ENCODE measurements around the gene RCOR3. TPM values are rescaled to one million over a fixed set of nuclear protein-coding genes. Genes with fewer than 3 reads are reported as not detected.

RCOR3 gene
- total RNA-seq, 1 experiment from 2014 or later: 17.5 TPM

- no peak for DNase-seq (ENCODE audit: low read depth in 1 of 2, low spot score in 2 of 2)
- Histone ChIP-seq H3K4me3 (no peak overlapping the region), H3K4me1 (replicated peaks) (peaks cover 4% of the 10 kb centered on the region), H3K27ac (no peak overlapping the region), H3K36me3 (peaks cover 5% of the 10 kb centered on the region; the same call in 1 of the 2 replicates), H3K9me3 (replicated peaks) (no peaks in the 10 kb centered on the region), H3K27me3 (replicated peaks) (no peaks in the 10 kb centered on the region)
Measured at GRCh38 chr1:211324992-211325775, 66.0 kb downstream of the RCOR3 start.

DNA sequence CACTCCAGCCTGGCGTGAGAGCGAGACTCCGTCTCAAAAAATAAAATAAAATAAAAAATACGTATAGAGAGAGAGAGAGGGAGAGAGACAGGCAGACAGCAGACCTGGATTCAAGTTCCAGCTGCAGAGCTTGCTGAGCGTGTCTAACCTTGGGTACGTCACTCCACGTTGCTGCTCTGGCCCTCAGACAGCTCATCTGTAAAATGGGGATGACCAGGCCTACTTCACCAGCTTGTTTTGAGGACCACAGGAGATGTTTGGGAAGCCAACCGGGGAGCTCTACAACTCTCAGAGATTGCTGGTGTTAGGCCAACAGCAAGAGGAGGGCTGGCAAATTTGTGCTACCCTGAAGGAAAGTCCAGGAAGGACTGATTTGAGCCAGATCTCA is 67.0 kb downstream of the RCOR3 start:
- no peaks in the 10 kb centered on the region for H3K27me3 ChIP-seq (replicated peaks)
- 0 out of 2 replicates have a peak overlapping the region, but pooled peaks have one; percentile 21 for H3K27ac ChIP-seq
- H3K36me3 ChIP-seq: peaks cover 5% of the 10 kb centered on the region; the same call in 1 of the 2 replicates
- peak overlapping the region; percentile 86 for H3K4me3 ChIP-seq
- DNase-seq (ENCODE audit: low read depth in 1 of 2, low spot score in 2 of 2): no peak
- peaks cover 4% of the 10 kb centered on the region for H3K4me1 ChIP-seq (replicated peaks)
- H3K9me3 ChIP-seq (replicated peaks): no peaks in the 10 kb centered on the region

DNA sequence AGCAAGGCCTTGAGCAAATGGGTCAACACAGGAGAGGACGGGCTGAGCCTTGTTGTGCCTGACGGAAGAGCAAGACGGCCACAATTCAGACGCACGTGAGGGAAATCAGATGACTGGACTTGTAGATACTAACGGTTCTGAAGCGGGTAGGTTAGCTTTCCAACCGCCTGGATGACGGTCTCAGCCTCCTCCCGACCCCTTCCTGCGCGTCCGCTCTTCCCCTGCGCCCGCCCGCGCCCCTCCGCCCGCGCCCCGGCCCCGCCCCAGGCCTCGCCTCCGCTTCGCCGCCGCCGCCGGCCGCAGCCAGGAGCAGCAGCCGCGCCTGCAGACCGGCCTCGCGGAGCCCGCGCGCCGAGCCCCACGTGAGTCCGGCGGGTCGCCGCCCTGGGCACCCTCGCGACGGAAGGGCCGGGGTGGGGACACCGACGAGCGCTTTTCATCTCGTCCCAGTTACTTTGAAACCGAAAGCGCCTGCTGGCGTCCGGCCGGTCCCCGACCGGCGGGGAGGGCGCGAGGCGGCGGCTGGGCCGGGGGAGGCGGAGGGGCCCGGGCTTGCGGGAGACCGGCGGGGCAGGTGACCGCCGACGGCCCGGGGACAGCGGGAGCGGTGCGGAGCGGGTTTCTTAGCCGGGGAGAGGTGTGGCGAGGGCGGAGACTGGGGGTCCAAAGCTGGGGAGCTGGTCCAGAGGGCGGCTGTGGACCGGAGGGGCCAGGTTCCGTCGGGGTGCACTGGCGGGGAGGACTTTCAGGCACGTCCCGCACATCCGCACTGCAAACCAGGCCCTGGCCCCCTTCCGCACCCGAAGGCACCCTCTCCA is 67.6 kb downstream of the RCOR3 start, which contains the start of gene TRAF5:
Gene TRAF5, plus strand, starts transcription at position 306 of the 818 bp plus-strand sequence. CDS start 26,407 bp downstream, outside the sequence.
- H3K27ac ChIP-seq: peak within 1 kb of the TSS; percentile 55
- peak within 1 kb of the TSS; percentile 86 for H3K4me3 ChIP-seq
- peak; percentile 49 to 53 for DNase-seq (ENCODE audit: low read depth in 1 of 2, low spot score in 2 of 2)
- H3K4me1 ChIP-seq (replicated peaks): peaks cover 4% of the 10 kb centered on the region
- H3K36me3 ChIP-seq: peaks cover 5% of the 10 kb centered on the region; the same call in 1 of the 2 replicates
- no peaks in the 10 kb centered on the region for H3K27me3 ChIP-seq (replicated peaks)
- H3K9me3 ChIP-seq (replicated peaks): no peaks in the 10 kb centered on the region

DNA sequence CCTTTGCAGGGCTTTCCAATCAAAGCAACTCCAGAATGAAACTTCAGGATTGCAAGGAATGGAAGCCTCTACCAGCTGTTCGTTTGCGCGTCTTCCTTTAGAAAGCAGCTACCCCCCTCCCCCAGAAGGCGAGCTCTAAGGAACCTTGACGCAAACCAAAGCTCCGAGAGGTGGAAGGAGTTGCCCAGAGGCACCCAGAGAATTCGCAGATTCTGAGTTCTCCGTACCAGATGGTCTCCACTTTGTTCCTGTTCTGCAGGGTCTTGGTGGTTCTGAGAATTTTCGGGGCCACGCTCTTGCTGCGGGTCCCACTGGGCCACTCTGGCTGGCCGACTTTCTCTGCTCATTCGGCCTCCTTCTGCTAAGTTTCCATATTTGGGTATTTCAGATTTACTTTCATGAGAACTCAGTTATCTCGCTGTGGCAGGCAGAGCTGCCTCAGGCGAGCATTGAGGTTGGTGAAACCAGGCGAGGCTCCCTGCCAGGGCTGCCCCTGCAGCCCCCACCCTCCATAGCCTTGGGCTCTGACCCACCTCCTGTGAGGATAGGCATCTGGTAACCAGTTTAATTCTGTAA is 68.3 kb downstream of the RCOR3 start:
- Histone ChIP-seq H3K4me1 (replicated peaks) (peaks cover 4% of the 10 kb centered on the region), H3K4me3 (peak overlapping the region; percentile 86), H3K27ac (no peak overlapping the region), H3K27me3 (replicated peaks) (no peaks in the 10 kb centered on the region), H3K36me3 (peaks cover 5% of the 10 kb centered on the region; the same call in 1 of the 2 replicates), H3K9me3 (replicated peaks) (no peaks in the 10 kb centered on the region)
- peak in 1 of 2 experiments; percentile 54 for DNase-seq (ENCODE audit: low read depth in 1 of 2, low spot score in 2 of 2)

- H3K36me3 ChIP-seq: peaks cover 5% of the 10 kb centered on the region; the same call in 1 of the 2 replicates
- peaks cover 4% of the 10 kb centered on the region for H3K4me1 ChIP-seq (replicated peaks)
- H3K4me3 ChIP-seq: no peak overlapping the region
- H3K9me3 ChIP-seq (replicated peaks): no peaks in the 10 kb centered on the region
- H3K27me3 ChIP-seq (replicated peaks): no peaks in the 10 kb centered on the region
- H3K27ac ChIP-seq: no peak overlapping the region
- no peak for DNase-seq (ENCODE audit: low read depth in 1 of 2, low spot score in 2 of 2)
Measured at GRCh38 chr1:211328084-211328694, 69.0 kb downstream of the RCOR3 start.

DNA sequence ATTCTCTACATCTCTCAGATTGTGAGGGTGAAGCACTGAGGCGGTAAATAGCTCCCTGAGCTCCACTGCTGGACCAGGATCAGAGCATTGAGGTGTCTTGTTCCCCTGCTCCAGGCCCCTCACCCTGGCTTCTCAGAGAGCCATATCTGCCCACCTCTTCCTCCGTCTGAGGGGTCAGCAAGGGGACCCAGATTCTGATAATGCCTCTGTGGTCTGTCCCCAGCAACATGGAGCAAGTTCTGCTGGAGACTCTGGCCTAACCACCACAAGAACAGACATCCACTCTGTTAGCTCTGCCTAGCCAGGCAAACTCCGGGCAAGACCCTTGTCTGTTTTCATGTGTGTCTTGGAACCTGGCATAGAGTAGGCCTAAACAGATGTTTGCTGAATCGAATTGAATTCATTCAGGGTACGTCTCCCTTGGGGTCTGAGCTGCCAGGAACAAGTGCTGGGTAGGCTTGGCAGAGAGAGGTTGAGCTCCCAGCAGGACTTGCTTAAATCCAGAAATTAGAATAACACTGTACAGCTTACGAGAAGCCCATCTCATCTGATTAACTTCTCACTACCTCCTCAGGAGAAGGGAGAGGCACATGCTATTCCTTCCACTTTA is 69.8 kb downstream of the RCOR3 start:
- Histone ChIP-seq H3K27me3 (replicated peaks) (no peaks in the 10 kb centered on the region), H3K36me3 (peaks cover 5% of the 10 kb centered on the region; the same call in 1 of the 2 replicates), H3K4me1 (replicated peaks) (peaks cover 4% of the 10 kb centered on the region), H3K9me3 (replicated peaks) (no peaks in the 10 kb centered on the region), H3K27ac (no peak overlapping the region), H3K4me3 (no peak overlapping the region)
- DNase-seq (ENCODE audit: low read depth in 1 of 2, low spot score in 2 of 2): no peak

DNA sequence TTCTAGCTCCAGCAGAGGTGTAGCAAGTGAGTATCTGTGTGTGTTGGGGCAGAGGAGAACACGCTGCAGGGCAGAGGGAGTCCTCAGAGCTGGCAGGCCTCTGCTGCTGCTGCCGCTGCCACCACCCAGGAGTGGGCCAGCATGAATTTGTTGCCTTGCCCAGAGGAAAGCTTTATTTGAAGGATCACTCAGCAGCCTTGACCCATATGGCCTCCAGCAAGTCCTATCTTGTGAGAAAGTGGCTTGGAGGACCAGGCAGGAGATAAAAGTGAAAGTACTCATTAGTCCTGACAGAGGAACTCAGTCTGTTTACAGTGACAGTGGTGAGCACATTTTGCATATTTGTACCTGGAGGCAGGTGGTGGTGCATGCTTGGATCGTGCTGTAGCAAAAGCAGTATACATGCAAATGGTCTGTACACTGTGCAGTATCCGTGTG is 70.6 kb downstream of the RCOR3 start:
- Histone ChIP-seq H3K27ac (no peak overlapping the region), H3K27me3 (replicated peaks) (no peaks in the 10 kb centered on the region), H3K9me3 (replicated peaks) (no peaks in the 10 kb centered on the region), H3K4me1 (replicated peaks) (peaks cover 4% of the 10 kb centered on the region), H3K4me3 (no peak overlapping the region), H3K36me3 (peaks cover 5% of the 10 kb centered on the region; the same call in 1 of the 2 replicates)
- DNase-seq (ENCODE audit: low read depth in 1 of 2, low spot score in 2 of 2): no peak

- Histone ChIP-seq H3K4me1 (replicated peaks) (peaks cover 4% of the 10 kb centered on the region), H3K27ac (no peak overlapping the region), H3K27me3 (replicated peaks) (no peaks in the 10 kb centered on the region), H3K9me3 (replicated peaks) (no peaks in the 10 kb centered on the region), H3K4me3 (no peak overlapping the region), H3K36me3 (peaks cover 5% of the 10 kb centered on the region; the same call in 1 of the 2 replicates)
- DNase-seq (ENCODE audit: low read depth in 1 of 2, low spot score in 2 of 2): no peak
Measured at GRCh38 chr1:211330282-211330936, 71.2 kb downstream of the RCOR3 start.

GRCh38 chr1:211331011-211331709 is 72.0 kb downstream of the RCOR3 start:
- Histone ChIP-seq H3K36me3 (peaks cover 5% of the 10 kb centered on the region; the same call in 1 of the 2 replicates), H3K9me3 (replicated peaks) (no peaks in the 10 kb centered on the region), H3K4me1 (replicated peaks) (peaks cover 3% of the 10 kb centered on the region), H3K4me3 (no peak overlapping the region), H3K27me3 (replicated peaks) (no peaks in the 10 kb centered on the region), H3K27ac (no peak overlapping the region)
- no peak for DNase-seq (ENCODE audit: low read depth in 1 of 2, low spot score in 2 of 2)

DNA sequence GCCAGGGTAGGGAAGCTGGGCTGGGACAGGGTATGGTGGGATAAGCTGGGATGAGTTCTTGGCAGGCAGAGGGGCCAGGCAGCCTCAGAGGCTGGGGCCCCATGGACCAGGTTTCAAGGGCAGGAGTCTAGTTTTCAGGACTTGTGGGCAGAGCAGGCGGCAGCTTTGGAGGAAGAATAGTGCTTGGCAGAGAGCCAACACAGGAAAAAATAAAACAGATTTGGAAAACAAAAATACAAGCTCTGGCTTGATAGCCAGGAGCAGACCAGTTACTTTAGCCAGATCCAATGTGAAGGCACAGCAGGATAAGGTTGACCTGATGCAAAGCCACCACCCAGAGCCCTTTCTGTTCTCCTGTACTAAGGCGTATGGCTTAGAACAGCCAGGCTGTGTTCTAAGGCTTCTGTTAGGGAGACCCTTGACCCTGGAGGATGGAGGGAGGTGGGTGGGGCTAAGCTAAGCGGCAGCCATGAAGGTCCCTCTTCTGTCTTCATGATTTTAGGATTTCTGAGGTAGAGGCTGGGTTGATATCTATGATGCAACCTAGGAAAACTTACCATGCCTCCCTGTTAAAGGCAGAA is 73.0 kb downstream of the RCOR3 start:
- H3K27me3 ChIP-seq (replicated peaks): no peaks in the 10 kb centered on the region
- no peaks in the 10 kb centered on the region for H3K9me3 ChIP-seq (replicated peaks)
- H3K4me1 ChIP-seq (replicated peaks): no peaks in the 10 kb centered on the region; the same call in 1 of the 2 replicates
- no peak overlapping the region for H3K27ac ChIP-seq
- H3K4me3 ChIP-seq: no peak overlapping the region
- no peak for DNase-seq (ENCODE audit: low read depth in 1 of 2, low spot score in 2 of 2)
- peaks cover under 1% of the 10 kb centered on the region; the same call in 1 of the 2 replicates for H3K36me3 ChIP-seq

DNA sequence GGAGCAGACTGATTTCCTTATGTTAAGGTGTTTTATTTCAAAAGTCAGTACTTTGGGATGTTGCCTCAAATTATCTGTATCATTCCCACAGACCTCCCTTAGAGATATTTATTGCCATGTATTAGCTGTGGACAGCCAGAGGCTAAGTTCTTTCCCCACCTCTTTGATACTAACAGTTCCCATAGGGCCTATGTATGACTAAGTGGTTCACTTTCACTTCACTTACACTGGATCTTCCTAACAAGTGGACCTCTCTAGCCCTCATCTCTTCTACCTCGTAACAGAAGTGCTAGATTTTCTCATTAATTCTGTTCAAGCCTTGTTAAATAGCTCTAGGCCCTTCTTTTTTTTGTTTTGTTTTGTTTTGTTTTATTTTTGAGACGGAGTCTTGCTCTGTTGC is 73.7 kb downstream of the RCOR3 start:
- H3K4me3 ChIP-seq: no peak overlapping the region
- no peaks in the 10 kb centered on the region for H3K9me3 ChIP-seq (replicated peaks)
- H3K4me1 ChIP-seq (replicated peaks): no peaks in the 10 kb centered on the region; the same call in 1 of the 2 replicates
- H3K27ac ChIP-seq: no peak overlapping the region
- DNase-seq (ENCODE audit: low read depth in 1 of 2, low spot score in 2 of 2): no peak
- no peaks in the 10 kb centered on the region for H3K27me3 ChIP-seq (replicated peaks)
- H3K36me3 ChIP-seq: no peaks in the 10 kb centered on the region

GRCh38 chr1:211333906-211334305 is 74.7 kb downstream of the RCOR3 start:
- no peak overlapping the region for H3K27ac ChIP-seq
- H3K4me3 ChIP-seq: no peak overlapping the region
- no peak for DNase-seq (ENCODE audit: low read depth in 1 of 2, low spot score in 2 of 2)

More at GRCh38 chr1:211333906-211334305, 74.7 kb downstream of the RCOR3 start:
- Histone ChIP-seq H3K36me3 (no peaks in the 10 kb centered on the region), H3K27me3 (replicated peaks) (no peaks in the 10 kb centered on the region), H3K4me1 (replicated peaks) (no peaks in the 10 kb centered on the region), H3K9me3 (replicated peaks) (no peaks in the 10 kb centered on the region)
